H1 (cell line): Measurements from ENCODE around the gene PSD. TPM values are rescaled to one million over a fixed set of nuclear protein-coding genes. Genes with fewer than 3 reads are reported as not detected.

Experiments used
- CTCF ChIA-PET: fragments of 300-600 bp; sonication (Branson Sonifier 250); formaldehyde crosslinking; loops from one replicate; lab custom pipeline; 2021; ENCODE audit not compliant: partially characterized antibody; lab: Charles Lee
- POLR2A ChIA-PET: fragments of 300-600 bp; sonication (Branson Sonifier 250); formaldehyde crosslinking; loops from one replicate; lab custom pipeline; 2021; ENCODE audit warnings: inconsistent platforms; ENCODE audit not compliant: partially characterized antibody; lab: Charles Lee
- DNase-seq, 2 experiments: peaks; one replicate each; pipeline versions ENCODE4 v3.0.0 to v3.0.0-alpha.2; 2010 to 2022; ENCODE audit warnings: low spot score in 2 of 2, low read depth in 1 of 2, mixed read lengths in 1 of 2
- FAIRE-seq: peaks from 2 replicates; lab custom pipeline; 2011; peaks lifted over from hg19 to GRCh38; lab: Jason Lieb, UNC
- H2AFZ ChIP-seq: 2 replicates; pipeline ENCODE4 v1.8.1; 2012; ENCODE audit warnings: low read length, inconsistent platforms
- H2AK5ac ChIP-seq: 2 replicates; pipeline ENCODE4 v1.6.1; 2013; ENCODE audit warnings: low read depth, low read length
- H2BK120ac ChIP-seq: replicated peaks from 2 replicates; pipeline ENCODE3; 2013; ENCODE audit warnings: low read depth, low read length, inconsistent platforms
- H2BK12ac ChIP-seq: 2 replicates; pipeline ENCODE4 v1.6.1; 2013; ENCODE audit warnings: low read depth, low read length
- H2BK15ac ChIP-seq: 2 replicates; pipeline ENCODE4 v1.6.1; 2013; ENCODE audit warnings: low read length
- H2BK20ac ChIP-seq: 2 replicates; pipeline ENCODE4 v1.6.1; 2013; ENCODE audit warnings: low read length
- H2BK5ac ChIP-seq: 2 replicates; pipeline ENCODE4 v1.6.1; 2013; ENCODE audit warnings: low read depth, low read length
- H3K14ac ChIP-seq: 2 replicates; pipeline ENCODE4 v1.6.1; 2013; ENCODE audit warnings: inconsistent platforms; ENCODE audit not compliant: insufficient read length
- H3K18ac ChIP-seq: 2 replicates; pipeline ENCODE4 v1.6.1; 2013; ENCODE audit warnings: low read length; ENCODE audit errors: extremely low read depth
- H3K23ac ChIP-seq: 2 replicates; pipeline ENCODE4 v1.6.1; 2013; ENCODE audit warnings: inconsistent platforms; ENCODE audit not compliant: insufficient read length
- H3K23me2 ChIP-seq: 2 replicates; pipeline ENCODE4 v1.6.1; 2013; ENCODE audit warnings: low read depth, low read length
- H3K27ac ChIP-seq: 2 replicates; pipeline ENCODE4 v1.6.1; 2011; ENCODE audit warnings: low read depth, low read length, inconsistent platforms
- H3K27me3 ChIP-seq, 4 experiments: replicated peaks in 1 of 4; 1 replicate in 1 of 4; 2 replicates in 3 of 4; pipeline versions ENCODE4 v1.6.1 to v1.8.1; 2011 to 2013; ENCODE audit warnings: low read length in 3 of 4, mild to moderate bottlenecking in 3 of 4, inconsistent platforms in 2 of 4, mixed read lengths in 2 of 4, moderate library complexity in 1 of 4; ENCODE audit not compliant: control insufficient read depth in 3 of 4, insufficient read depth in 3 of 4; ENCODE audit errors: extremely low read depth in 1 of 4
- H3K36me3 ChIP-seq, 4 experiments: 2 replicates each; pipeline versions ENCODE4 v1.6.1 to v1.8.1; 2011 to 2013; ENCODE audit warnings: mild to moderate bottlenecking in 4 of 4, low read length in 3 of 4, moderate library complexity in 2 of 4, control low read depth in 1 of 4, inconsistent platforms in 1 of 4; ENCODE audit not compliant: insufficient read depth in 4 of 4, control insufficient read depth in 2 of 4
- H3K4ac ChIP-seq: replicated peaks from 2 replicates; pipeline ENCODE3; 2013; ENCODE audit warnings: low read length, low read depth, mixed read lengths, inconsistent platforms; ENCODE audit not compliant: insufficient read length
- H3K4me1 ChIP-seq, 4 experiments: replicated peaks in 1 of 4; 1 replicate in 1 of 4; 2 replicates in 3 of 4; pipeline versions ENCODE4 v1.6.1 to v1.8.1; 2011 to 2013; ENCODE audit warnings: low read length in 3 of 4, inconsistent platforms in 2 of 4, mixed read lengths in 1 of 4; ENCODE audit not compliant: insufficient read depth in 4 of 4, control insufficient read depth in 3 of 4
- H3K4me2 ChIP-seq, 2 experiments: 2 replicates each; pipeline versions ENCODE4 v1.6.1 to v1.8.1; 2011 to 2013; ENCODE audit warnings: low read depth in 2 of 2, low read length in 2 of 2, control low read depth in 1 of 2, inconsistent platforms in 1 of 2, mild to moderate bottlenecking in 1 of 2; ENCODE audit not compliant: insufficient read depth in 1 of 2
- H3K4me3 ChIP-seq, 4 experiments: fragments of 200-600, 300-600 bp in 1 of 4; sonication (generic), shearing (Covaris generic), sonication (Bioruptor Twin) in 1 of 4; 2 replicates each; pipeline versions ENCODE4 v1.5.1 to v1.8.1; 2011 to 2016; ENCODE audit warnings: low read length in 4 of 4, low read depth in 3 of 4, control low read depth in 2 of 4, inconsistent platforms in 2 of 4, mild to moderate bottlenecking in 2 of 4, mixed read lengths in 1 of 4, moderate library complexity in 1 of 4; ENCODE audit not compliant: insufficient read depth in 2 of 4; ENCODE audit errors: extremely low read depth in 1 of 4
- H3K56ac ChIP-seq: replicated peaks from 2 replicates; pipeline ENCODE3; 2013; ENCODE audit warnings: low read depth, mild to moderate bottlenecking, mixed read lengths, low read length, inconsistent platforms; ENCODE audit not compliant: insufficient read length
- H3K79me1 ChIP-seq: 2 replicates; pipeline ENCODE4 v1.6.1; 2013; ENCODE audit warnings: low read depth, low read length, control low read depth
- H3K79me2 ChIP-seq, 2 experiments: 2 replicates each; pipeline versions ENCODE4 v1.6.1 to v1.8.1; 2012 to 2013; ENCODE audit warnings: low read length in 2 of 2, mild to moderate bottlenecking in 2 of 2, inconsistent platforms in 1 of 2; ENCODE audit not compliant: insufficient read depth in 2 of 2, control insufficient read depth in 1 of 2
- H3K9ac ChIP-seq, 4 experiments: replicated peaks in 1 of 4; 1 replicate in 1 of 4; 2 replicates in 3 of 4; pipeline versions ENCODE4 v1.6.1 to v1.8.1; 2011 to 2013; ENCODE audit warnings: low read depth in 3 of 4, low read length in 3 of 4, control low read depth in 2 of 4, mild to moderate bottlenecking in 2 of 4, moderate library complexity in 2 of 4, inconsistent platforms in 1 of 4; ENCODE audit errors: extremely low read depth in 1 of 4
- H3K9me3 ChIP-seq, 2 experiments: 2 replicates each; pipeline versions ENCODE4 v1.6.1 to v1.8.1; 2012 to 2013; ENCODE audit warnings: mild to moderate bottlenecking in 2 of 2, moderate library complexity in 2 of 2, control low read depth in 1 of 2, inconsistent platforms in 1 of 2, low read depth in 1 of 2, low read length in 1 of 2, mixed read lengths in 1 of 2; ENCODE audit not compliant: insufficient read depth in 2 of 2
- H4K20me1 ChIP-seq, 2 experiments: replicated peaks in 1 of 2; 2 replicates each; pipeline versions ENCODE3 to v1.8.1; 2011 to 2013; ENCODE audit warnings: inconsistent platforms in 2 of 2, low read length in 2 of 2, mild to moderate bottlenecking in 1 of 2; ENCODE audit not compliant: insufficient read depth in 2 of 2, control insufficient read depth in 1 of 2
- H4K5ac ChIP-seq: 2 replicates; pipeline ENCODE4 v1.6.1; 2013; ENCODE audit warnings: low read length, low read depth, mixed read lengths, inconsistent platforms; ENCODE audit not compliant: insufficient read length
- H4K8ac ChIP-seq: 2 replicates; pipeline ENCODE4 v1.8.0; 2013; ENCODE audit warnings: mild to moderate bottlenecking, moderate library complexity, low read length, inconsistent platforms; ENCODE audit not compliant: insufficient read depth; ENCODE audit errors: extremely low read depth
- H4K91ac ChIP-seq: replicated peaks from 2 replicates; pipeline ENCODE3; 2013; ENCODE audit warnings: low read length, mixed read lengths, inconsistent platforms; ENCODE audit not compliant: insufficient read length
- CHD1 ChIP-seq: IDR thresholded peaks from 2 replicates; pipeline ENCODE4 v1.6.1; 2012; ENCODE audit warnings: low read depth, low read length, improper control_type of control experiment
- CREB1 ChIP-seq: IDR thresholded peaks from 2 replicates; pipeline ENCODE4 v1.6.1; 2012; ENCODE audit warnings: inconsistent platforms
- E2F6 ChIP-seq: IDR thresholded peaks from 2 replicates; pipeline ENCODE4 v1.6.1; 2012; ENCODE audit warnings: inconsistent platforms
- FOSL1 ChIP-seq: IDR thresholded peaks from 2 replicates; pipeline ENCODE4 v1.6.1; 2011; ENCODE audit warnings: mild to moderate bottlenecking, low read depth, low read length, moderate library complexity; ENCODE audit not compliant: insufficient read depth
- GABPA ChIP-seq: IDR thresholded peaks from 2 replicates; pipeline ENCODE4 v1.6.1; 2011; ENCODE audit warnings: mild to moderate bottlenecking, low read length, moderate library complexity, borderline replicate concordance; ENCODE audit not compliant: insufficient read depth
- JUND ChIP-seq: IDR thresholded peaks from 2 replicates; pipeline ENCODE4 v1.6.1; 2011; ENCODE audit warnings: mild to moderate bottlenecking, improper control_type of control experiment, low read length
- MAFK ChIP-seq: IDR thresholded peaks from 2 replicates; pipeline ENCODE4 v1.6.1; 2012; ENCODE audit warnings: low read depth, mild to moderate bottlenecking, improper control_type of control experiment, low read length
- PHF8 ChIP-seq: fragments of 200-600 bp; sonication (generic); conservative IDR thresholded peaks from 2 replicates; pipeline ENCODE4 v1.7.1; 2012; ENCODE audit warnings: low read depth, mild to moderate bottlenecking, inconsistent platforms, low read length, moderate library complexity
- RFX5 ChIP-seq: IDR thresholded peaks from 2 replicates; pipeline ENCODE4 v1.6.1; 2011; ENCODE audit warnings: low read depth, low read length, improper control_type of control experiment, borderline replicate concordance
- RNF2 ChIP-seq: fragments of 200-900, 300-1000 bp; sonication (generic); IDR thresholded peaks from 2 replicates; pipeline ENCODE4 v1.7.1; 2016; ENCODE audit warnings: borderline replicate concordance, low read depth, mild to moderate bottlenecking, antibody characterized with exemption, low read length; ENCODE audit not compliant: poor library complexity, severe bottlenecking; ENCODE audit errors: missing control alignments
- SAP30 ChIP-seq: fragments of 300-600 bp; sonication (generic); IDR thresholded peaks from 2 replicates; pipeline ENCODE4 v1.7.1; 2012; ENCODE audit warnings: low read length, moderate library complexity, mild to moderate bottlenecking, inconsistent platforms; ENCODE audit not compliant: insufficient read depth, insufficient replicate concordance
- TAF7 ChIP-seq: optimal IDR thresholded peaks from 2 replicates; pipeline ENCODE3; 2011; ENCODE audit warnings: low read depth, mild to moderate bottlenecking, inconsistent platforms, low read length, moderate library complexity, borderline replicate concordance
- TBP ChIP-seq: IDR thresholded peaks from 2 replicates; pipeline ENCODE4 v1.6.1; 2011; ENCODE audit warnings: low read depth, low read length, improper control_type of control experiment
- WGBS, 2 experiments: shearing (Covaris generic) in 1 of 2; methylation state at CpG; one replicate each; pipeline versions ENCODE4 v1.1.6 to v1.1.7; 2013 to 2015; ENCODE audit warnings: low lambda C conversion rate in 2 of 2, mixed read lengths in 2 of 2, inconsistent platforms in 1 of 2, low coverage in 1 of 2, missing lambda C conversion rate in 1 of 2; ENCODE audit not compliant: insufficient replicate concordance in 2 of 2, insufficient coverage in 1 of 2, insufficient read length in 1 of 2; ENCODE audit errors: extremely low coverage in 1 of 2, missing lambda C conversion rate in 1 of 2; 5-methylcytosine and 5-hydroxymethylcytosine counted together
- polyA plus RNA-seq, 7 experiments: library from polyadenylated mRNA; depleted of rRNA in 3 of 7; stranded (reverse) in 5 of 7; unstranded in 2 of 7; fragments of >200 nt in 5 of 7; fragments of 200-250 nt in 2 of 7; gene quantifications; 1 replicate in 5 of 7; 2 replicates in 1 of 7; 4 replicates in 1 of 7; pipeline versions ENCODE4 v1.2.1 to v1.2.3, GENCODE V29; 2011 to 2013; ENCODE audit warnings: missing spikeins in 2 of 7, mixed read lengths in 2 of 7
- total RNA-seq: library from RNA; stranded (reverse); fragmentation: NEBNext Ultra II Directional; extraction: Animal tissue kit (Norgen Biotek cat#: 25700); gene quantifications from 2 replicates; pipeline ENCODE4 v1.2.1, GENCODE V29; 2021

The PSD gene
- total and polyA plus RNA-seq, 2 of the 8 experiments (the other 6 are each of a cell fraction or from before 2014, with no cell fraction given): 5.4 to 6.0 TPM

GRCh38 chr10:102376901-102377300 is 41.7 kb downstream of the PSD start:
- POLR2A ChIA-PET: interaction anchor here (1.2 kb wide), 1 partner anchor 225 kb away, joined by 3 read pairs; no protein-coding TSS in a partner anchor
- no peak overlapping the region for H3K27ac ChIP-seq
- no peak overlapping the region for H3K4me3 ChIP-seq
- H3K36me3 ChIP-seq: peaks cover under 1 to 16% (median 8%) of the 10 kb centered on the region in 4 experiments; a peak in 7 of 8 replicates
- no peaks in the 10 kb centered on the region; the same call in 1 of the 2 replicates for H3K23me2 ChIP-seq
- no peak overlapping the region for H4K5ac ChIP-seq
- H2BK20ac ChIP-seq: no peak overlapping the region
- no peak for FAIRE-seq
- H3K23ac ChIP-seq: no peak overlapping the region
- H2AFZ ChIP-seq: no peak overlapping the region
- no peaks in the 10 kb centered on the region for H3K79me1 ChIP-seq
- H3K9me3 ChIP-seq: no peaks in the 10 kb centered on the region
- no peak overlapping the region for H2BK120ac ChIP-seq
- no peak overlapping the region for H2BK5ac ChIP-seq
- H3K18ac ChIP-seq: no peak overlapping the region
- no peak overlapping the region for H2BK12ac ChIP-seq
- DNase-seq: no peak
- H3K14ac ChIP-seq: no peak overlapping the region
- H3K9ac ChIP-seq: no peak overlapping the region
- H2AK5ac ChIP-seq: no peak overlapping the region
- H3K4me2 ChIP-seq: no peak overlapping the region
- H3K4ac ChIP-seq: no peak overlapping the region
- CTCF ChIA-PET: interaction anchor here (1.4 to 17.7 kb wide), 8 partner anchors 7 to 147 kb away, joined by 4 to 357 read pairs (median 14); partner anchors contain the start of gene NFKB2
- no peaks in the 10 kb centered on the region for H3K27me3 ChIP-seq
- no peaks in the 10 kb centered on the region for H3K79me2 ChIP-seq
- H4K20me1 ChIP-seq: no peaks in the 10 kb centered on the region
- H3K56ac ChIP-seq: no peak overlapping the region
- WGBS, 2 experiments: 93% methylated on average over 12 of the region's 12 CpGs; no CpG with 5 or more reads in 1 of the 2 experiments
- H2BK15ac ChIP-seq: no peak overlapping the region
- H4K91ac ChIP-seq: no peak overlapping the region
- 0 out of 2 replicates have a peak overlapping the region, but pooled peaks have one; percentile 25 for H4K8ac ChIP-seq
- no peaks in the 10 kb centered on the region for H3K4me1 ChIP-seq
- TF ChIP-seq RNF2: no peak
- TF ChIP-seq GABPA: no peak
- TF ChIP-seq TBP: no peak
- TF ChIP-seq E2F6: no peak
- no peak for TF ChIP-seq CHD1
- TF ChIP-seq PHF8: no peak
- TF ChIP-seq CREB1: no peak
- no peak for TF ChIP-seq TAF7
- TF ChIP-seq JUND: no peak
- no peak for TF ChIP-seq RFX5
- no peak for TF ChIP-seq MAFK
- TF ChIP-seq FOSL1: no peak
- TF ChIP-seq SAP30: no peak
